BE2C (cell line): Measurements from ENCODE around the gene ADCY10.
"Not testable (repeated sequence)": the region's sequence is repeated elsewhere in the genome, so short reads cannot be mapped to it uniquely, and the experiment has no call there.

Experiments
- DNase-seq: peaks from one replicate; pipeline ENCODE4 v3.0.0-alpha.2; 2020
- H3K27me3 ChIP-seq: fragments of 250-450 bp; sonication (Bioruptor Pico); 2 replicates; pipeline ENCODE4 v1.5.1; 2020; ENCODE audit warnings: mild to moderate bottlenecking
- H3K36me3 ChIP-seq: fragments of 250-450 bp; sonication (Bioruptor Pico); 2 replicates; pipeline ENCODE4 v1.5.1; 2020; ENCODE audit warnings: mild to moderate bottlenecking
- H3K4me1 ChIP-seq: fragments of 250-450 bp; sonication (Bioruptor Pico); 2 replicates; pipeline ENCODE4 v1.5.1; 2020
- H3K4me3 ChIP-seq: 2 replicates; pipeline ENCODE4 v1.5.1; 2011; ENCODE audit warnings: low read depth, low read length
- H3K9me3 ChIP-seq: fragments of 250-450 bp; sonication (Bioruptor Pico); 2 replicates; pipeline ENCODE4 v1.5.1; 2020
- CTCF ChIP-seq: IDR thresholded peaks from 2 replicates; pipeline ENCODE4 v1.5.1; 2012; ENCODE audit warnings: mild to moderate bottlenecking, low read depth, low read length

The ADCY10 gene

GRCh38 chr1:167863921-167864279, 50.0 kb downstream of the ADCY10 start:
- no peaks in the 10 kb centered on the region for H3K27me3 ChIP-seq
- no peak for DNase-seq
- no peaks in the 10 kb centered on the region for H3K9me3 ChIP-seq
- H3K4me1 ChIP-seq: no peaks in the 10 kb centered on the region
- H3K4me3 ChIP-seq: no peak overlapping the region
- no peak for TF ChIP-seq CTCF
- no peaks in the 10 kb centered on the region for H3K36me3 ChIP-seq

GRCh38 chr1:167863191-167863920, 50.6 kb downstream of the ADCY10 start:
- H3K9me3 ChIP-seq, H3K36me3 ChIP-seq, H3K27me3 ChIP-seq, H3K4me3 ChIP-seq, H3K4me1 ChIP-seq: not testable (repeated sequence)
- DNase-seq: peak; percentile 9

- Histone ChIP-seq H3K9me3 (no peaks in the 10 kb centered on the region), H3K36me3 (no peaks in the 10 kb centered on the region), H3K27me3 (no peaks in the 10 kb centered on the region), H3K4me3 (no peak overlapping the region), H3K4me1 (no peaks in the 10 kb centered on the region)
- no peak for TF ChIP-seq CTCF
- no peak for DNase-seq
These were observed 51.4 kb downstream of the ADCY10 start for GRCh38 chr1:167862432-167863076.

- Histone ChIP-seq H3K9me3 (no peaks in the 10 kb centered on the region), H3K27me3 (no peaks in the 10 kb centered on the region), H3K4me1 (no peaks in the 10 kb centered on the region), H3K4me3 (no peak overlapping the region), H3K36me3 (no peaks in the 10 kb centered on the region)
- TF ChIP-seq CTCF: no peak
- no peak for DNase-seq
These were observed 52.1 kb downstream of the ADCY10 start for GRCh38 chr1:167861664-167862381.

- no peaks in the 10 kb centered on the region for H3K9me3 ChIP-seq
- no peak for TF ChIP-seq CTCF
- no peaks in the 10 kb centered on the region for H3K27me3 ChIP-seq
- H3K4me3 ChIP-seq: no peak overlapping the region
- no peak for DNase-seq
- no peaks in the 10 kb centered on the region for H3K36me3 ChIP-seq
- H3K4me1 ChIP-seq: no peaks in the 10 kb centered on the region
These were observed 53.6 kb downstream of the ADCY10 start for GRCh38 chr1:167860231-167860923.

GRCh38 chr1:167856711-167857418, 57.1 kb downstream of the ADCY10 start:
- H3K4me3 ChIP-seq: no peak overlapping the region
- TF ChIP-seq CTCF: no peak
- no peak for DNase-seq
- H3K36me3 ChIP-seq: no peaks in the 10 kb centered on the region
- H3K27me3 ChIP-seq: no peaks in the 10 kb centered on the region
- H3K4me1 ChIP-seq: no peaks in the 10 kb centered on the region
- no peaks in the 10 kb centered on the region for H3K9me3 ChIP-seq
